Left forelimb (tissue), 1 donor: ENCODE measurements around the gene NIT1.
A peak's percentile ranks its signal among the peaks of the same experiment; 100 is the strongest.

Experiments
- DNase-seq: peaks from one replicate; pipeline ENCODE4 v3.0.0-alpha.2; 2018; ENCODE audit warnings: low spot score

The NIT1 gene, protein sequence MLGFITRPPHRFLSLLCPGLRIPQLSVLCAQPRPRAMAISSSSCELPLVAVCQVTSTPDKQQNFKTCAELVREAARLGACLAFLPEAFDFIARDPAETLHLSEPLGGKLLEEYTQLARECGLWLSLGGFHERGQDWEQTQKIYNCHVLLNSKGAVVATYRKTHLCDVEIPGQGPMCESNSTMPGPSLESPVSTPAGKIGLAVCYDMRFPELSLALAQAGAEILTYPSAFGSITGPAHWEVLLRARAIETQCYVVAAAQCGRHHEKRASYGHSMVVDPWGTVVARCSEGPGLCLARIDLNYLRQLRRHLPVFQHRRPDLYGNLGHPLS

DNA sequence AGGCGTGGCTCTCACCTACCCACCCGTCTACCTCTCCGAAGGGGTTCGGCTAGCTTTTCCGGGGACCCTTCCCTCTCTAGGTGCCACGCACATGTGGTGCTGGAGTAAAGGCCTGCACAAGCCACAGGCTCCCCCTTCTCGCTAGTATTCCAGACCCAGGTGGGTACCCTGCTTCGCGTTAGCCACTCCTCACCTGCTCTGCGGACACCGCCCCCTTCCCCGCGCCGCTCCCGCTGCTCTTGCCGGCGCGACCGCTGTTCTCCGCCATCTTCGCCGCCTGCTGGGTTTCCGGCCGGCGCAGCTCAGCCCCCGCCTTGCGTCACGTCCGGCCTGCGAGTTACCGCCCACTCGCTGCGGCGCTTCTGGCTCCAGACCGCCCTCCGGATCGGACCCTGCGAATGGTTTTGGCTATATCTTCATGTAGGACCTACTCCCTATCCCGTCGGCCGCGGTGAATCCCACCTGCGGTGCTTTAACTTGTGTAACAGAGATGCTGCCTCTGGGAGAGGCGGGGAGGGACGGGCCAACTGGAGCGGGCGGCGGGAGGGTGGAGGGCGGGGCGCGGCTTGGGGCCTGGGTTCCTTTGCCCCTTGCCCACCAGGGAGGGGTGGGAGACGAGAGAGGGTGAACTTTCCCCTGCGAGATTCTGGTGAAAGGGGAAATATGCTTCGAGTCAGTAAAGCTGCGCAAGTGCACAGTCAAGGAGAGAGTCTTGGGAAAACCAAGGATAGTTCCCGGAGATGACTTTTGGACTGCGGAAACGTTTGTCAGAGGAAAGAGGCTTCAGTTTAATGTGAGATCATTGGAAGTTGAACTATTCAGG, at the start of gene NIT1, which contains the start of gene PFDN2:
NIT1 (plus strand) TSS at position 347 of the 823 bp plus-strand sequence; CDS start at position 419, 72 bp downstream.
PFDN2 (minus strand) TSS at position 279 of the 823 bp plus-strand sequence; CDS start at position 268, 11 bp downstream.
- peak; percentile 95 for DNase-seq

DNA sequence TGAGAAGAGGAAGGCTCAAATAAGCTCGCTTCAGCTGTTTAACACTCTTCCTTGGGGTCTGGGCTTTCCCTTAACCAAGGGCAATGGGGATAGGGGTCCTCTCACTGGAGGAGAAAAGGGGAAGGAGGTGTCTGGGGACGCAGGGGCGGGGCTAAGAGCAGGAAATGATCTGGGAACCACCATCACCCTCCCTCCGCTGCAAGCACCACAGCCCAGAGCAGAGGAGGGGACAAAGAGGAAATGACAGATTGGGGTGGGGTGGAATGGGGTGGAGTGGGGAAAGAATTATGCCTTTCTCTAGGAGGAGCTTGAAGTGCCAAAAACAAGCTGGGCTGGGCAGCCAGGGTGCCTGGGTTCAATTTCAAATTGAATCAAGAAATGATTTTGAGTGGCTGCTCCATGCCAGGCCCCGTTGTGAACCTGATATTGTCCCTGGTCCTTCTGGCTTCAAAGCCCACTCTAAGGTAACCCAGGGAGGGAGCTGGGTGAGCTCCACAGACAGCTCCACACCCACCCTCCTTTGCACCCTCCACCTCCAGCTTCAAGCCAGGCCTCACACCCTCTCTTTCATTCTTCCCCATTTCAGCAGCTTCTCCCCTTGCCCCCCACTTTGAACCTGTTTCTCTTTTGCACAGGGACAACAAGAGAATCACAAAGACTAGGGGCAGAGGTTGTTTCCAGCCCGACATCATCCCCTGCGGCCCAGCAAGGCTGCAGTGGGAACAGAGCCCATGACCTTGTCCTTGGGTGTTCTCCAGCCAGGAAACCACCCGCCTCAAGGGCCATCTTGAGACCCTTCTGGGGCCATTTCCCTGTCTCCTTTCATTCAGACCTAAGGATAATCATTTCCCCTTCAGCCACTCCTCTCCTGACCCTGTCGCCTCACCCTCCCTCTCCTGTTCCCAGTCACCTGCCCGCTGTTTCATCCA, 49.3 kb upstream of the NIT1 start:
- DNase-seq: no peak

DNA sequence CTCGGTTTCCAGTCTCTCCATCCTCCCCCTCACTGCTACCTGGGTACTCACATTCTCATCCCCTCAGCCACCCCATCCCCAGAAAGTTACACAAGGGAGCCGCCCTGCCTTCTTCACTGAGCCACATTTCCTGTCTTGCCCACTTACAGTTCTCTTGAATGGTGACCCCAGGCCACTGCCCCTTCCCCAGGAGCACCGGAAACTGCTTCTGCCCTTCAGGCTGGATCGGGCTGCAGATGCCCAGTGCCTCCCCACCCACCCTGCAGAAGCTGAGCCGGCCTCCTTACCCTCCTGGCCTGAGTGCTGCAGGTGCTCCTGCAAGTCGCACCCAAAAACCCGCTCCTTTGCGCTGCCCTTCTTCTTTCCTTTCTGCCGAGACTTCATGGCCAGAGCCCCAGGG, 48.7 kb upstream of the NIT1 start:
- DNase-seq: no peak

DNA sequence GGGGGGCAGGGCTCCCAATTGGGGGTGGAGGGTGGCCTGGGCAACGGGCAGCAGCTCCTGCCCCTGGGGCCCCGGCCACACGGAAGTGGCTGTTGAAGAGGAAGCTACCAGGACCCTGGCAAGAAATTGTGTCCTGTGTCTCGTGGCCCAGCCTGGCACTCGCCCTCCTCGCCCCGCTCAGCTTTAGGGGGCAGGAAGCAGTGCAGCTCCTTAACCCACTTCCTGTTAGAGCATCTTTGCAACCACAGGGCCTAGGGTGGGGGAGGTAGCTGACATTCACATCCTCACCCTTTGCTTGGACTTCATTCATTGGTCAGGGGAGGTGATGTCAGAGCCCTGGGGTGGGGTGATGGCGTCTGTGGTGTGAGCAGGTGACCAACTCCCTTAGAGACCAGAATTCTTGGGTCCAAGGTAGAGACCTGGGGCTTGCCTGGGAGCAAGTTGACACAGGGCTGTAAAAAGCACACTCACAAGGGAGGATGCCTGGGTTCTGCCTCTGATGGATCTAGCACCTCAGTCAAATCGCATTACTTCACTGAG, 48.1 kb upstream of the NIT1 start, which contains the start of gene ARHGAP30:
ARHGAP30 (minus strand) TSS at position 161 of the 540 bp plus-strand sequence. CDS start 267 bp downstream, outside the sequence.
- no peak for DNase-seq

DNA sequence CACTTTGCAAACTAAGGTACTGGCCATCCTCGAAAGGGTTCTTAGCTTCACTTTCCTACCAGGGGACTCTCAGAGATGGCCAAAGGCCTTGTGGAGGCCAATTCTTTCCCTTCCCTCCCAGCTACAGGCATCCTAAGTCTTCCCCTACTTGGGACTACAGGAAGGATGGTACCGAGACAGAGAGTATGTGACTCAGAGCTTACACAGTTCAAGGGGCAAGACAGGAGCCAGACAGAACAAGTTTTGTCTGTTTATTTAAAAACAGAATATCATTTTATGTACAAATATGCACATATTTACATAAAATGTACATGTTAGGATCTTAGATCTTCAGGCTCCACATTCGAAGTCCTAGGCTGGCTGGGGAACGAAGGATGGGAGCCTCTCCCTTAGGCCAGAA, 47.1 kb upstream of the NIT1 start:
- no peak for DNase-seq

DNA sequence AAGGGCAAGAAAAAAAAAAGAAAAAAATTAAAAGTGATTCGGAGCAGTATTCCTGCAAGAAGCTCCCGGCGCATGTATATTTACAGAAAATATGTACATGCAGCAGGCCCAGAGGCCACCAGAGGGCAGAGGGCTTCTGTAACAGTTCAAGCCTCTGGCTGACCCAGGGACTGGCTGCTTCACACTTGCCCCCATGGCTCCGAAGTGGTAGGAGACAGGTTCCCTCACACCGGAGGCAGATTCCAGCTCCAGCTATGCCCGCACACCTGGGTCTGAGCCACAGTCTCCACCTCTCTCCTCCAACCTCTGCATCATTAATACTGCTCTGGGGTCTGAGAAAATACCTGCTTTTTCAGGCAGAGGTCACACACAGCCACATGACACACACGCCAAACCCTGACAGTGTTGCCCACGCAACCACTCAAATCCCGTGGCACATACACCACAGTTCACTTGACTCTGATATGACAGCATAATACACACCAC, 46.0 kb upstream of the NIT1 start:
- no peak for DNase-seq

DNA sequence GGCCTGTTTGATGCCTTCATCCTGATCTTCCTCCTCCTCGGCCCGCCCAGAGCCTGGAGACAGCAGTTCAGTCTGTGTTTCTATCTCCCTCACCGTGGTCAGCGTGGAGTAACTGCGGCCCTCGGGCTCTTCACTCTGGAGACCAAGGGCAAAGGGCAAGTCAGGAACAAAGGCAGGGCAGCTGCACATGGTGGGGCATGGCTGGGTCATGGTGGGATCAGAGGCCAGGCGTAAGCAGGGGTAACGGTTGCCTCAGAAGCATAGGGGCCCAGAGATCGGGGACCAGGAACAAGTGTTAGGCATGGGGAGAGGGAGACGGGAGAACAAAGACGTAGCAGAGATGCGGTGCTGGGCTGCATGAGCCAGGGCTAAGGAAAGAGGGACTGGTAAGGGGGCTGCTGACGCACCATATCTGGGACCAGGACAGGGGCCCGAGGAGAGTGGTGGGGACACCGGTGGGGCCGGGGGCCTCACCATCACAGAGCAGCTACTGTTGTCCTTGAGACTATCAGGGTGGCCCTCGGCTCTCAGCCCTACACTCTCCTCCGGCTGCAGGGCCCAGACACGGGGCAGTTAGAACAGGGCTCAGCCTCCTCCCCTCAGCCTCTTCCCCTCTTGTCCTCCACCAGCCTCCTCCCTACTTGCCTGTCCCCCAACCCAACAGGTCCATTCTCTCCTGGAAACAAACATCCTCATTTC, 45.0 kb upstream of the NIT1 start:
- no peak for DNase-seq

DNA sequence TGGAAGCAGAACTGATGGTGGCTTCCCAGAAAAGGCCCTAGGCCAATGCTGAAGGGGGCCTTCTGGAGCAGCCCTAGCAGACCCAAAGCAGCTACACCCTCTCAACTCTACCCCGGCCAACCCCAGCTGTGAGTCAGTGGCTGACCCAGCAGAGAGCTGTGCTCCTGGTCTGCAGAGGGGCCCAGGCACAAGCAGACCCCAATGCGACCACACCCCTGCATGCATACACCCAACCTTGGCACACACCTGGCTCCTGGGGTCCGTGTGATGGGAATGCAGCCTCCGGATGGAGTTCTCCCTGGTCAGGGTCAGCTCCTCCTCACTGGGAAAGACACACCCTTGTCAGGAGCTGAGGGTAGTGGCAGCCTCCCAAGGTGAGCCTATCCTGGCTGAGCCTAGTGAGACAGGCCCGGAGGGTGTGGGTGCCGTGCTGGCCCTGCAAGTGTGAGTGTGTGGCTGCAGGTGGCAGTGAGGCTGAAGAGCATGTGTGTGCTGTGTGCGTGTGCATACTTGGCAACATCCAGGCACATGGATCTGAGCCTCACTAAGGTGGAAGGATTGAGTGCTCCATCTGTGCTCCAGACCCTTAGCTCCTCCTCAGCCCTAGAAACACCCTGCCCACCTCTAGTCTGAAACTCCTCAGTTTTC, 44.3 kb upstream of the NIT1 start:
- DNase-seq: no peak

DNA sequence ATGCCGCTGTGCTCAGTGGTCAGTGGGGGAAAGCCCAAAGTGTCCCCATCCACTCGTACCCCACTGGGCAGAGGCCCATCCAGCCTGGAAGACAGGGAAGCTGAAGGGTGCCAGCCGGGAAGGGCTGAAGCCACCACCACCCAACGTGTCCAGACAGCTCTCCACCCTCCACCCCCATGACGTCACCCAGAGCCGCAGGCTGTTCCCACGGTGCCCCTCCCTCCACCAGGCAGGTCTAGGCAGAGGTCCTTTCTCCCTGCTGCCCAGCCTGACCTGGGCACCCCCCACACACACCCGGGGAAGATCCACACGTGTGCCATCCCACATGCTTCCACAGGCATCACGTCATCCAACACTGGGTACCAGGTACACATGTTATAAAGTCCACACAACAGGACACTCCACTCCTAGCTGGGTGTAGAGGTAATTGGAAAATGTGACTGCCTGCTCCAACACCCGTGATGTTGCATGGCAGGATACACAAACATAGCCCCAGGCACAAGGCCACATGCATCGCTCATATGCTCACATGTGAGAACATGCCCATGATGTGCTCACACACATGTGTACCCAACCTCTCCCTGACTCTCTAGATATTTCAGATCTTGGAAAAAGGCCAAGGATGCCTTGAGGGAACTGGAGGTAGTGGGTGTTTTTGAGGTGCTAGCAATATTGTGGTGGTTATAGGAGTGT, 43.1 kb upstream of the NIT1 start:
- no peak for DNase-seq

DNA sequence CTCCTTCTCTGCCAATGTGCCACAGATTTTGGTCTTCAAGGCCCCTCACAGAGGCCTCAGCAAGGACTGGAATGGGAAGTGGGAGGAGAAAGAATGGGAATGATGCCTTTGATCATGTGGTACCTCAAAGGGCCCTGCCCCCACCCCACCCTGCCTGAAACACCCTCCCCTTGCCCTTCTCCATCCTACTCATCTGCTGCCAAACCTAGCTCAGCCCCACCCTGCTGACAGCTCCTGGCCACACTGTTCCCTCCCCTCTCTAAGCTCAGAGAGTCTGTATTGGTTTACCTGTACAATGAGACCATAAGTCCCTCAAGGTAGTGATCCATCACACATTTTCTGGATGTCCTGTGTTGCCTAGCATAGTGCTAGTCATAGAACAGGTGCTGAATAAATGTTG, 41.5 kb upstream of the NIT1 start:
- DNase-seq: no peak

DNA sequence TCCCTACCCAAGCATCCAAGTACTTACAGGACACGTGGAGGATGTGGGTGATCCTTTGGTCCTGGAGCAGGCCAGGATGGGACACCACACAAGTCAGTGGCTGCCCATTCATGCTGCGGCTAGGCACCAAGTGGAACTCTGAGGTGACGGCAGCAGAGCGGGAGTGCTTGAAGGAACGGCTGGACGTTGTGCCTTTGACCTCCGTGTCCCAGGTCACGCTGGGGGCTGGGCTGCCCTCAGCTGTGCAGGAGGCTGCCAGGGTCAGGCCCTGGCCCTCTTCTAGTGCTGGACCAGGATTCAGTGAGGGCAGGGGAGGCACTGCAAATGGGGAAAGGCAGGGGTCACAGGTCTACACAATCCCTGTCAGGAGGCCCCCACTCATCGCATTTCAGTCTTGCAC, 40.5 kb upstream of the NIT1 start:
- no peak for DNase-seq

DNA sequence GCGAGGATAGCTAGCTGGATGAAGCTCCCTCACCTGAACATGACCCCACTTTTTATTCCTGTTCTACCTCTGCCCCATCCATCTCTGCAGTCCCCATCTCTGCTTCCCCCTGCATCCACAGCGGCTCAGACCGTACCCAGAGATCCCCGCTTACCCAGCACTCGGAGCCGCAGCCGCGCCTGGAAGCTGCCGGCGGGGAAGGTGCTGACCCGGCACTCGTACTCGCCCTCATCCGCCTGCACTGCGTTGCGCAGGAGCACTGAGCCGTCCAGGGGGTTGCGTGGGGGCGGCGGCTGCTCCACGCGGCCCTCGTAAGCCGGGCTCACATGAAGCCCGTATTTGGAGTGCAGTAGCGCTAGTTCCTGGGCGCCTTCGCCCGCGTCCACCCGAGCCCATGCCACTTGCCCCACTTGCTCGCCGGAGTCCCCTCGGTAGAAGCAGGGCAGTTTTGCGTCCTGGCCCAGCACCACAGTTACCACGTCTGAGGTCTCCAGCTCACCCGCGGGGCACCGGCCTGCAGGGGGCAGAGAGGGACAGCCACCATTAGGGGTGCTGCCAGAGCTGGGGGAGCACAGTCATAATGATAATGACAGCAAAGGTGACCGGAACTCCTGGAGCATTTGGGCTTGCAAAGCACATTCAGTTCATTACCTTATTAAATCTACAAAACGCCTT, 38.3 kb upstream of the NIT1 start:
- DNase-seq: no peak

DNA sequence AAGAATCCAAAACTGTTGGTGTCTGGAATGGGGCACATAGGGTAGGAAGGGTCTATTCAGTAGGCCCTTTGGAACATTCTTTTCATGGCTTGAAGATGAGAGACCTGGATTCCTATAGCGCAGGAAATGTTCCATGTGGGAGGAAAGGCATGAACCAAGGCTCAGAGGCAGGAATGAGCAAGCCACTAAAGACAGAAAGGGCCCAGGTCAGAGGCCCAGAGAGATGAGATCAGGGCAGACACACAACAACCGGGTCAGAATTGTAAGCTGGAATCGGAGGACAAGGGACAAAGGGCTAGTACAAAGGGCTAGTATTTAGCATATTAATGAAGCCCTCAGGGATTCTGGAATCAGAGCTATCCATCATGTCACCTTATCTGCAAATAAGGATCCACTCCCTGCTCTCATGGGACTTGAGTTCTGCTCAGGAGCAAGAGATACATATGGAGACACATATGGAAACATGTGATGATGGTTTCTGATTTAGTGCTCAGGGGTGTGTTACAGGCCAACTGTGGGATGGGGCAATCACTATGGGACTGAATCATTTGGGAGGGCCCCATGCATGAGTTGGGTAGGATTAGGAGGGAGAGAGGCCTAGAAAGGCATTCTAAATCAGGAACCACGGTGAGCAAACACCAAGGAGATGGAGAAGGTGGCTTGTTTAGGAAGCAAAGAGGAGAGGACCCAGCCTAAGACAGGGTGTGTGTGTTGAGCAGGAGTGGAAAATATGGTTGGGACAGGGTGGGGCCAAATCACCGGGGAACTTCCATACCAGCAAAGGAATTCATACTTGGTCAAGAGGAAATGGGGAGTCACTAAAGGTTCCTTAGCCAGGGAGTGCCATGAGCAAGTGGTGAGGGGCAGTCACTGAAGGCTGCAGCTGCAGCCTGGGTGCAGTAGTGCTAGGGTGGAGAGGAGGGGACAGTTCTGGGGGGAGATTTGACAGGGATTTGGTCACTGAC, 37.2 kb upstream of the NIT1 start:
- no peak for DNase-seq

DNA sequence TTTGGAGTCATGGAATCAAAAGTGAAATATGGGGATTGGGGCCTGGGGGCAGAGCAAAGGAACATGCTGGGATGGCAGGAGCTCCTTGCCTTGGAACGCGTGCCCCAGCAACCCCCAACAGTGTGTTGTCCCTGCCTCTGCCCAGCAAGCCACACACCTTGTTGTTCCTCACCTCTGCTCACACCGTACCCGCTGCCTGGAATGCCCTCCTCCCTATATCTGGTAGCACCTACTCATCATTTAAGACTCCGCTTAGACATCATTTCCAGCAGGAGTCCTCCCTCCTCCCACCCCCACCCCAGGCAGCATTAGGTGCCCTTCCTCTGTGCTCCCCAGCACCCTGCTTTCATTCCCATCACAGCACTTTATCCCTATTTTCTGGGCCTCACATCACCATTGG, 36.4 kb upstream of the NIT1 start:
- DNase-seq: no peak

DNA sequence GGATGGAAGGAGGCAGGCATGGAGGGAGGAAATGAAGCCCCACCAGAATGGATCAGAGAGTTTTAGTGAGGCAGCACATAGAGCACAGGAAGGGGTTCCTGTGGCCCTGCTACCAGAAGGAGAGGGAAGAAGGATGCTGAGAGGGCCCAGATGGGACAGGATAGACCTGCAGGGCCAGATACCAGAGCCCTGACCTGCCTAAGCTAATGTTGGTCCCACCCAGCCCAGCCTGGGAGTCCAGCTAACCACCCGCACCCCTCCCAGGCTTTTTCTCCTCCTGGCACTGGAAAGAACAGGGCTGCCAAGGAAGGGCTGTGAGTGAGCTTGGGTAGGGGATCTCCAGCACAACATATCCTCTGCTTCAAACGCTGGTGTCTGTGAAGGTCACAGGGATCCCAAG, 35.4 kb upstream of the NIT1 start:
- DNase-seq: no peak

DNA sequence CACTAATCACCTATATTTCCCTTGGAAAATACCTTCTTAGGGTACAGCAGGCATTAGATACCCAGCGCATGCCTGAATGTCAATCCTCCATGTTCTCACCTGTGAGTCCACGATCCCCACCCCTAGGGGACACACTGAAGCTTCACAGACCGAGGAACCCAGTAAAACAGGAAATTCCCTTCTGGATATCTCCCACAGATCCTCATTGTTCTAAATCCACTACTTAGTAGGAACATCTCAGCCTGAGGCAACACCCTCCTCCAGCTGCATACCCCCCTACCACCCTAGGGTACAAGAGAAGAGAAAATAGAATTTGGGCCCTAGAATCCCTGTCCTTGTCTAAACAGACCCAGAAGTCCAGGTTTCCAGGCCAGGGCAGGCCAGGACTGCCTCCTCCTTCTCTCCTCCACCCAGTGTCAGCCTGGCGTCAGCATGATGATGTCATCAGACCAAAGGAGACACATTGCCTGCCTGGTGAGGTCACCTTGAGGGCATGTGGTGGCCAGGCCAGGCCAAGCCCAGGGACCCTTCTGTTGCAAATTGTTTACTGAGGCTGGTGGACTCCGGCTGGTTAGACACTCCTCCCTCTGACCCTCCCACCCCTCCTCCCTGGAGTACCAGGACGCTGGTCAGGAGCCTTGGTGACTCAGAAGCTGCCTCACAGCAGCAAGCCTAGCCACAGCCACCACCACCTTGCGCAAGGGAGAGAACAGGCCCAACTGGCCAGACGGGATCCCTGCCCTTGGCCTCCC, 34.7 kb upstream of the NIT1 start:
- no peak for DNase-seq
